Measurements from ENCODE around the gene FYN.

Gene FYN

DNA sequence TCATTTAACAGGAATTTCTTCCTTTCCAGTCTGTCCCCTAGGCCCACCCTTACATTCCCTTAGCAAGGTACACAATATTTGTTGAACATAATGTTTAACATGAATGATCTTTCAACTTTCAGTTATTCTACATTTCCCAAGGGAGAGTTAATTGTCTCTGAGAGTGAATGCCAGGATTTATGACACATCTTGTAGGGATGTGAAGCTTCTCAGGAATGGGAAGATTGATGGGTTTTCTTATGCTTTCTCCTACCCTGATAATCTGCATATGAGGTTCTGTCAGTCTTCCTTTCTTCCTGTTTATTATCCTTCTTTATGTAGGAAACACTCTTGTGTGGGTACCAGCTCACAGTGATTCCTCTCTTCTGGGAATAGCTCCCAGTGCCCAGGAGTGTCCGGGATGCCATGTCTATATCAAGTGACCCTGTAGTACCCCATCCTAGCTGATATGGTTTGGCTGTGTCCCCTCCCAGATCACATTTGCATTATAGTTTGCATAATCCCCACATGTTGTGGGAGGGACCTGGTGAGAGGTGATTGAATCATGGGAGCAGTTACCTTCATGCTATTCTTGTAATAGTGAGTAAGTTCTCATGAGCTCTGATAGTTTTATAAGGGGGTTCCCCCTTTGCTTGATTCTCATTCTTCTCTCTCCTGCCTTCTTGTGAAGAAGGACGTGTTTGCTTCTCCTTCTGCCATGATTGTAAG is 7.1 kb upstream of the FYN start:
- peak; percentile 91 for DNase-seq

DNA sequence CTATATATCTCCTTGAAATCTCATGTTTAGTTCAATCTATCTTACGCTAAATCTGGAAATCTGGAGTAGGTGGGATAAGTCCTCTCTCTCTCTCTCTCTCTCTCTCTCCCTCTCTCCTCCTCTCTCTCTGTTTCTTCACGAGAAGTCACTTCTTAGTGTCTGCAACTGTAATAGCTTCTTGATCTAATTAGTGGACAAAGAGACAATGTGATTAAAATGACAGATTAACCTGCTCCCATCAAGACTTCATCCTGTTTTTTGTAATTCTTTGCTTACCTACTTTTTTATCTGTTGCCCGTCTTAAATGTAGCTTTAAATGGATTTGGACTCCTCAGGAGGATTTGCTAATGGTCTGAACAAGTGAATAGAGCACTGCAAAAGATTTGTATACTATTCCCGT is 2.5 kb upstream of the FYN start:
- no peak for DNase-seq

DNA sequence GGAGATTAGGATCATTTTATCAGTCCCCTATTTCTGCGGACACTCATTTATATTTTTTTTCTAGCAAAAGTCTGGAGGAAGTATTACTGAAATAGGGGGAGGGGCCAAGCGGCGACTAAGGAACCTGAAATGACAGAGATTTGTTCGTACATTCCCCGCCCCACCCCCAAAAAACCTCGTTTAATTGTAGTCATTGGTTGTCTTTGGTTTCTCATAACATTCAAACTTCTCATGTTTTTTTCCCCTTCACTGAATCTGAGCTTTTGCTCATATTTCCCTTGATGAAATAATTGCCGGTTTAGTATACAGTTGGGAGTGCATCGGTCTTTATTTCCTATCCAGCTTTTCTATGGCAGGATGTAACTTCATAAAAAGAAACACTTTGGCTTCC is 768 bp upstream of the FYN start:
- DNase-seq = no peak

DNA sequence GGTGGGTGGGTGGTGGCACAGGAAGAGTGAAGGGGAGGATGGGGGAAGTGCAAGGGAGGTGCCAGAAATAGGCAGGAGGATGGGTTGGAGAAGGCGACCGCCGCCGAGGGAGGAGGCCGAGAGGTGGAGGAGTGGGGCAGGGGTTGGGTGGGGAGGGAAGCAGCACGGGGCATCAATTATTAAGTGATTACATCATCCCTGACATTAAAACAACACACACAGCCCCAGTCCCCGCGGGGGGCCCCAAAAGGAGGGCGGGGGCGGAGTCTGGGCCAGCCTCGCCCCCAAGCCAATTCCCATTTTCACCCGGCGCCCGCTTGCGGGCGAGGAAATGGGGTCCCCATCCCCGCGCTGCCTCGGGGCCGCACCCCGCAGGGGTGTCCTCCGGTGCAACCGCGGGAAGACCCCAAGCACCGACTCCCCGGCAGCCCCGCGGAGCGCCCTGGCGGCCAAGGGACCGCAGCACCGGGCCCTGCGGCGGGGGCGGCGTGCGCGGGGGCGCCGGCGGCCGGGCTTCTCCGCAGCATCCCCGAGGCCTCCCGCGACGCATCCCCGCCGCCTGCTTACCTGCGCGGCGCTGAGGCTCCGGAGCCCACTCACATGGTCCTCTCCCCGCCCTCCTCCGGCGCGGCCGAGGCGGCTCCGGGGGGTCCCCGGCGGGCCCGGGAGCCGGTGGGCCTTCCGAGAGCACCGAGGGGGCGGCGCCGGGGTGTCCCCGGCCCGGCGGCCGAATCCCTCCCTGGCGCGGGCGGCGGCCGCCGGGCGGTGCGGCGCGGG is 663 bp downstream of the FYN start:
- DNase-seq = peak; percentile 65

DNA sequence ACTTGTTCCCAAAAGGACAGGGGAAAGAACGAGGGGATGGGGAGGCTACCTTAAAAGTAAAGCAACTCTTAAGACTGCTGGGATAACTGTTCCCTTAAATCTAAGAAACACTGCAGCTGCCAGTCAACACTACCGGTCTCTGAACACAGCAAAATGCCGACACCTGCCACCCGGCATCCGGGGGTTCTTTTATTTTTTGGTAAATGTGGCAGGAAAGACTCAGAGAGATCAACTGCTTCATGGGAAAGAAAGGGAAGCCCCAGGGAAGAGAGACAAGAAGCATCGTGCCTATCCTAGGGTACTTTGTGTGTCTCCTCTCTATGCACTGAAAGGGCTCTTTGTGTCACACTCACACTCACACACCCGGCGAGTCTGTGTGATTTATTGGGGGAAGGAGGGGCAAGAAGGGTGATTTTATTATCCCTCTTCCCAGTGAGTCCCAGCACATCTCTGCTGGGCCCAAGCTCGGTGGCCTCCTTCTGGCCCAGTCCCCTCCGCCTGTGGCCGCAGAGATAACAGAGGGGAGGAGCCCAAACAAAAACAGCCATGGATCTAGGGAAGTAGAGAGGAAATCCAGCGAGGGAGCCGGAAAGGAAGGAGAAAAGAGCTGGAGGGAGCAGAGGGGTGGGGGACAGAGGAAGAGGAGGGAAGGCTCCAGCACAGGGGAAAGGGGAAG is 1.4 kb downstream of the FYN start:
- DNase-seq = no peak

DNA sequence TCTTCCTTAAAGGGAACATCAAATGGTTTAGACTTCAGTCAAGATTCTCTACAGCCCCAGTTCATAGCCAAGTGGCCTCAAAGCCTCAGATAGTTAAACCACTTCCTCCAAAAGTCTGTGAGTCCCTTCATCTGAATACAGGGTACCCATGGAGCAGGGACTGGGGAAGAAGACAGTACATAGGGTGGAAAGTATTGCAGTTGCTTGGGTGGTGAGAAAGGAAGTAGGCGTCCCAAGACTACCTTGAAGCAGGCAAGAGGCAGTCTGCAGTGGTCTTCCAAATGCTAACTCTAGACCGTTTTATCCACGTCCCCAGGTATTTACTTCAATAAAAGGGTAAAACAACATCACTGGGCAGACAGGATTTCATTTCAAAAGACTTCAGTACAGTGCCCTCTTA is 2.0 kb downstream of the FYN start:
- DNase-seq = no peak

DNA sequence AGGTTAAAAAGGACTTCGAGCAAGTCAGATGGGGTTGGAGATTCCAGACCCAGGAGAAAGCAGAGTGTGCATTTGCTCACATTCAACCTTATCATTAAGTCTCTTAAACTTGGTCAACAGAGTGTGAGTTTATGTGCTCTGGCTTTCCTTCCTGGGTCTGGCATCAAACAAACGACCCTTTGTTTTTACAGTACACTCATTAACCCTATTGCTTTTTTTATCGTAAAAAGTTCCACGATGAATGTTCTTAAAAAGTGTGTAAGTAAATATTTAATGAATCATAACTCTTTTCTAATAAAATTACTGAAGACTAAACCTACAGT is 2.5 kb downstream of the FYN start:
- DNase-seq = no peak

DNA sequence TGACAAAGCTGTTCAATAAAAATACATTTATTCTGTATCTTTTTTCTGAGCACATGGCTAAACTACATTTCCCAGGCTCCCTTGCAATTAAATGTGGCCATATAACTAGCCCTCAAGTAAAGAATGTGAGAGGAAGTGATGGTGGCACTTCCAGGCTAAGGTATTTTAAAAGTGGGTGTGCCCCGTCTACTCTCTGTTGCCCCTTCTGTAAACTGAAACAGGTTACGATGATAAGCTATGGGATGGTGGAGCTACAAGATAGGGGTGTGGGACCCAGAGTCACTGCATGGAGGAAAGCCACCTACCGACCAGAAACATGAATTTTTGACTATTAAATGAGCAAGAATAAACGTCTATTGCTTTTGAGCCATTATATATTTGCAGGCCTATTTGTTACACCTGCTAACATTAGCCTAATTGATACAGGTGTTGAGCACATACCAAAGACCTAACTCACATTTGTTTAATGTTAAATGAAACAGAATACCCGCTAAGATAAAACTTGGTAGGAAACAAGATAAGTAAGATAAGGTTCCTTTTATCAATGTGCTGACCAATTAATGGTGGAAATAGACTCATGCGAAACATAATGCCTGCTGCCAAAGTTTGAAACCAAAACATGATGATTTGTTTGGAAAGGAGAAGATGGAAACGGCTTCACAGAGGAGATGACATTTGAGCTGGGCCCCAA is 3.1 kb downstream of the FYN start:
- DNase-seq = no peak

DNA sequence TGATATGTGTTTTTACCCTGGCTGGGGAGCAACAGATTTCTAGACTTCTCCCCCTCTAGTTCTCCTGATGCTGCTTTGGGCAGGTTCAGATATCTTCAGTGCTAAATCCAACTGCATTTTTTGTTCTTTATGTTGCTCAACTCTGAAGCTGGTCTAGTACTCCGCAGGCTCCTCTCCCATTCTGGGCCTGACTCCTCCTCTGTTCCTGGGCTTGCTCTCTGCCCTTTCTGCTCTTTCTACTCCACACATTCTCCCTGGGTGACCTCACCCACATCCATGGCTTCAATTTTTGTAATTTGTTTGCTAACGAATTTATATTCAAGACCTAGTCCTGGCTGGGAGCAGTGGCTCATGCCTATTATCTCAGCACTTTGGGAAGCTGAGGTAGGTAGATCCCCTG is 6.4 kb downstream of the FYN start:
- DNase-seq = no peak

DNA sequence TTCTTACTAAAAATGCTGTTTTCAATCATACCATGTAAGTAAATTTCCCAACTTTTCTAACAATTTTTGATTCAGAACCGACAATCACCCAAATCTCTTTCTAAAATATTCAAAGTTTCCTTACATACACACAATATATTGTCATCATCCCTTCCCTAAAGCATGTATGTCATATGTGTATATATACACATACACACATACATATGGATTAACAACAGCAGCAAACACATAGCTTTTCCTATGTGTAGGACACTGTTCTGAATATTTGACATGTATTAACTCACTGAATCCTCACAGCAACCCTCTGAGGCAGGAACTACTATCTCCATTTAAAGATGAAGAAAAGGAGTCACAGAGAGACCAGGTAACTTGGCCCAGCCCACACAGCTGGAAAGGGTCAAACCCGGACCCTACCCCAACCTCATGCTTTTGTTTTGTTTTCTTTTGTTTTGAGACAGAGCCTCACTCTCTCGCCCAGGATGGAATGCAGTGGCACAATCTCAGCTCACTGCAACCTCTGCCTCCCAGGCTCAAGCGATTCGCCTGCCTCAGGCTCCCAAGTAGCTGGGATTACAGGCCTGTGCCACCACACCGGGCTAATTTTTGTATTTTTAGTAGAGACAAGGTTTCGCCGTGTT is 7.2 kb downstream of the FYN start:
- DNase-seq = no peak

DNA sequence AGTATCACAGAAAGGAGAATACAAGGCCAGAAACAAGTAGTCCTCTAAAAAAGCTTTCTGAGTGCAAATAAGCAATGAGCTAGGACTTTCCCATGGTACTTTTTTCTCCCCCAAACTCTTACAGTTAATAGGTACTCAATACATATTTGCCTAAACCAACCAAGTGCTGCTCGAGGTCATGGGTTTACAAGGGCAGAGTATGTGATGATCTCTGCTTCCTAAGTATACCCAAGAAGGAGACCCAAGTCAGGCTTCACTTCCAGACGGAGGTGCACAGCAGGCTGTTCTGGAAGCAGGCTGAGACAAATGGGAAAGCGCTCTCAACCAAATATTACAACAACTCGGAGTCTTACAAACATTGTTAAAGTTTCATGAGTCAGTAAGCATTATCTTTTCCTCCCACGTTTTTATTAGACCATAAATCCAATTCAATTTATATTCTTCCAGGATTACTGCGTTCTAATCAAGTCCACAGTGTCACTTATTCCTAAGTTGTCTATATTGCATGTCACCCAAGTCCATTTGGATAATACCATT is 8.1 kb downstream of the FYN start:
- DNase-seq = no peak

DNA sequence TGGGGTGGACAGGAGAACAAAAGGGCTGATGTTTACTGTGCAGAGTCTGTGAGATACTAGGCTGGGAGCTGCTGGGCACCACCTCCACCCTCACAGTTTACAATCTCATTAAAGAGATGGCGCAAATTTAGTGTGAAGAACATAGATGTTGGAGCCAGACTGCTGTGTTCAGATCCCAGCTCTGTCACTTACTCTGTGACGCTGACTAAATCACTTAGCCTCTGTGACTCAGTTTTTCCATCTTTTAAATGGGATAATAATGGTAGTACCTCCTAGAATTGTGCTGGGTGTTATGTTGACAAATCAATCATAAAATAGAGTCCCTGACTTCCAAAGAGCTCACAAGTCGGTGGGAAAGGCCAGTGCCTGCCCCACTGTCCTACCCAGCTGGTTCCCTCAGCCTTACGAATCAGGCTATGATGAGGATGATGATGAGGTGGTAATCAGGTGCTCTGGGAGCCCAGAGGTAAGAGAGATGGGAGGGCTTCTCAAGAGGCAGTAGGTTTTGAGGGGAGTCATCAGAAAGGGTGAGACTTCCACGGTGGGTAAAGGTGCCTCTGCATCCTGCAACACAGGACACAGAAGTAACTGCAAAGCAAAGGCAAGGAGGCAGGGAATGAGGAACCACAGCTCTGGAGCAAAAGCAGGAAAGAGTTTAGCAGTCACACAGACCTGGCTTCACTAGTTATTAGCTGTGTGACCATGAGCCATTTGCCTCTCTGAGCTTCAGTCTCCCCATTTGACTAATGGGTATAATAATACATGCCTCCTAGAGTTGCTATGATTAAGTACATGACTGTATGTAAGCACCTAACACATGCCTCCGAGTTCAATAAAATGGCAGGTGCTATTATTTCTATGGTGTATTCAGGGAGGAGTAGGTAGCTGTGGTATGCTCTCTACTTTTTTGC is 8.9 kb downstream of the FYN start:
- DNase-seq = no peak

DNA sequence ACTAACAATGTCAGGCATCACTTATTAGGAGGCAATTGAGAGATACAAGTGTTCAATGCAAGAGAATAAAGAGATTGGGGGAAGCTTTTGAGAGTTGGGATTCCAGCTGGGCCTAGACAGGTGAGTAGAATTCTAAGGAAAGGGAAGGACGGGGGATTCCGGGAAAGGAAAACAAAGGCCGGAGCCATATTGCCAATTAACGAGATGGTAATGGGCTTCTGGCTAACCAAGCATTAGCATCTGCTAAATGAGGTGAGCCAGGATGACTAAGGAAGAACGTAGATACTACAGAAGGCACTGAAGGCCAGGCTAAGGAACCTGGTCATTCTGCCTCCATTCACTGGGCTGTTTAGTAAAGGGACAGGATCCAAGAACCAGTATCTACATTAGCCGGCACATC is 10.5 kb downstream of the FYN start:
- no peak for DNase-seq

DNA sequence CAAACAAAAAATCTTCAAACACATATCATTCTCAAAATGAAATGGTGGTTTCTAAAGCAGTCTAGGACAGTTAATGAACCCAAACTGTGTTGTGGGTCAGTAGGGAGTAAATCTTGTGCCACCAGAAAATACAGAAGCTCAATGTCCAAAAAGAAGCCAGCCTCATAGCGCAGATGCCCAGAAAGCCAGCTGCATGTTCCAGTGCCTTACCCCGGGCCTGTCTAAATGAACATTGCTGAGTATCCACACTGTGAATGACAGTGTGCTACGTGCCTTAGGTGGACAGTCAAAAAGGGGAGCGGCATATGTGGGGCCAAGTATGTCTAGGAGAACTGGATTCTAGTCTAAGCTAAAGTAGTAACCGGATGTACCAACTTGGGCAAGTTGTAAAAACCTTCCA is 10.9 kb downstream of the FYN start:
- no peak for DNase-seq

DNA sequence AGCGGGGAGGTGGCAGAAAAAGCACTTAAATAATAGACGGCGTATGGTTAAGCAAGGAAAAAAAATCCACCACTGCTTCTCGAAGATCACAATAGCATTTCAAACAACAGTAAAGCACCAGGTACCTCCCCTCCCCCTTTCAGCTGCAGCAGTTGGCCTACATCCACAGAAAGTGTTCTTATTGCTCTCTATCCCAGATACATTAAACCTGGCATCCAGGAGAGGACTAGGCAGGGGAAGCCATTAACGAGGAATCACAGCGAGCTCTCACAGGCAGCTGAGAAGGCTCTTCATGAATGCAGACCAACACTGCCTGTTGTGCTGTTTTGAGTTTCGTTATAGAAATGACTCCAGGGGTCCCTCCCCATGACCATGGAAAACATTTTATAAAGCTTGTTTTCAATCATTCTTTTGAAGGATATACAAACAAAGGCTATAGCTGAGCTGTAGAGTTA is 11.8 kb downstream of the FYN start:
- no peak for DNase-seq

DNA sequence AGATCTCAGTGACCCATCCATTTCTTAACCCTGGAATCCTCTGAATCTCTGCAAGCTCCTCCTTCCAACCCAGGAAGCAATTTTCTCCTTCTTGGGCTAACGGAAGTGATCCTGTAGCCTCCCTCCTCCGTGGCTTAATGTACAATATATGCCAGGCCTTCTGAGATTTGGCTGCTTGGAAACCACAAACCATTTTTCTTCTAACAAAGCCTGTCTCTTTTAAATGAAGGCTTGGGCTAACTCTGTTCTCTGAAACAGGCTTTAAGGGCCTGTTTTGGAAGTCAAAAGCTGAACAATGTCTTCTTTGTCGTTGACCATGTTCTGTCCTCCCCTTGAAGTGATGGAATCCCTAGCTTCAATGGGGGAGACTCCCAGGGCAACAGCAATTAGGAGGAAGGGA is 14.9 kb downstream of the FYN start:
- DNase-seq = no peak

DNA sequence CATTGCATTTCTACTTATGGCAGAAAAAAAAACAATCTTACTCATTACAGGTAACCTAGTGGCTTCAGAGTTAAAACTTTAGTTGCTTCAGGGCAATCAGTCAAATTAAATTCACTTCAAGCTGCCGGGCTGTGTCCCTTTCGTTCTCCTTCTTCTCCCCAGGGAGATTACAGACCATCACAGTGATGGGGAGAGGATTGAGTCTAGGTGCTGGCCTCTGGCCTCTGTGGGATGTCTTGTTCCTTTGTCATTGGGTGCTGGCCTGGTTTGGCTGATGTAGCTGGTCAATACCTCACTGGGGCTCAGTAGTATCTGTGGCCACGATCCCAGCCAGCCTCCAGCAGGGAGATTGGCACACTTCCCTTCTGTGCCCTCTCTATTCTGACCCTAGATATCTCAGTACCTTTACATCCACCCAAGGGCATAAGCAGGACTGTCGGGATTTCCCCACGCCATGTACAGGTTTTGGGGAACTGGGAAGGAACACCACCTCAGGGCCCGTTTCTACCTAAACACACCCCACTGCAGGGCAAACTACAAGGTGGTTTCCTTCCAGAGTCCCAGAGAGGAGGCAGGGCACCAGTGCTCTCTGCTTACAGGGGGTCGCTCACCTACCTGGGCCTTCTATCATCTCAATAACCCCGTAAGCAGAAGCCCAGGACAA is 15.4 kb downstream of the FYN start:
- no peak for DNase-seq

DNA sequence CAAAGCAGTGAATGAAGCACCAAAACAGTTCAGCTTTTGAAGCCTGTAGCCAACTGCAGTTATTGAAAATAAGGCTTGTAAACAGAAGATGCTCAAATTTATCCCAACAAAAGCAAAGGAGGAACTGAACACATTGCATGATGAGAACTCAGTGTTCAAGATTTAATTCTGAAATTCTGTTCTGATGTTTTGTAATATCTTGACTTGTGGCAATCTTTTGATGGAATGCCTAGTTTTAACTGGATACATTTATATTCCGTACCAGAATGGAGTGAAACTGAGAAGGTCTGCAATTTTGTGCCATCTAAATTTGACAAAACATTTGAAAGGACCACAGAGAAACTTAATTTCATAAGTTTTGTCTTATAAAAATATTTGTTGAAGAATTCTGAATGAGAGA is 17.5 kb downstream of the FYN start:
- DNase-seq = no peak

DNA sequence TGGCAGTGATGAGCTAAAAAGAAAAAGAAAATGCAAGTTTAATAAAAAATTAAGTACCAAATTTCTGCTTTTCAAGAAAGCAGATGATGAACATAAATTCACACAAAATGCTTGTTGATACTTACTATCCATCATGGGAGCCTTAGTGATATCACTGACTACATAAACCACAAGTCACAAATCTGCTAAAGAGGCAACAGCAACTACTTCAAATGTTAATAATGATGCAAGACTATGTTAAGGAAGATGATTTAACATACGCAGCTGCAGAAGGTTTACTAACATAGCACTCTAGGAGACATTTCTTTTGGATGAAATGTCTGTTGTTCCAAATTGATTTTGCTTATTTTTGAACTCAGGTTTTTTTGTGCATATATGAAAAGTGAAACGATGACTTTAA is 18.6 kb downstream of the FYN start:
- DNase-seq = no peak

DNA sequence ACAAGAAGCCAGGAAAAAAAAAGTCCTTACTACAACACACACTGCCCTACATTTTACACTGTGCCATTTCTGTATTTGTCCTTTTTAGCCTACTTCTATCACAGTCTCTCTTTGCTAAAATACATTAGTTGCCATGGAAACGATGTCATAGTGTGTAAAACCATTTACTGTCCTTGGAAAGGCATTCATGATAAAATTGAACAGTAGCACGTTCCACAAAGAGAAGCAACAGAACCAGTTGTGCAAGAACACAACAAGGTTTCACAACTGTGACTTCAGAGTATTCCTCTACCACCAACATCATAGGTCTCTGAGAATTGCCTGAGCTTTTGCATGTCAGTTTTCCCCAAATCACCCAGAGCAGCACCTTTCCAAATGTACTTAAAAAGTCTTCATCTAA is 20.5 kb downstream of the FYN start:
- peak; percentile 24 for DNase-seq

All from fibroblast of skin of back (primary cell).